Stomach smooth muscle (tissue), 2 donors: ENCODE results near the gene SERPINC1.
"Not testable (repeated sequence)": the region's sequence is repeated elsewhere in the genome, so short reads cannot be mapped to it uniquely, and the experiment has no call there.

Experiments used
- H3K27ac ChIP-seq: one replicate; pipeline ENCODE4 v1.7.0; 2013; ENCODE audit warnings: mild to moderate bottlenecking, low read length, inconsistent platforms
- H3K27me3 ChIP-seq, 2 donors: one replicate each; pipeline ENCODE4 v1.7.0; 2013; ENCODE audit warnings: low read length in 2 of 2; ENCODE audit not compliant: insufficient read depth in 2 of 2, control insufficient read depth in 1 of 2
- H3K36me3 ChIP-seq, 2 donors: one replicate each; pipeline ENCODE4 v1.7.0; 2013; ENCODE audit warnings: low read length in 2 of 2; ENCODE audit not compliant: control insufficient read depth in 2 of 2, insufficient read depth in 2 of 2
- H3K4me1 ChIP-seq: one replicate; pipeline ENCODE4 v1.7.0; 2013; ENCODE audit warnings: low read length; ENCODE audit not compliant: control insufficient read depth, insufficient read depth
- H3K4me3 ChIP-seq, 2 donors: one replicate each; pipeline ENCODE4 v1.7.0; 2013; ENCODE audit warnings: low read length in 2 of 2
- H3K9ac ChIP-seq, 2 donors: one replicate each; pipeline ENCODE4 v1.7.0; 2013; ENCODE audit warnings: low read length in 2 of 2, mild to moderate bottlenecking in 1 of 2
- H3K9me3 ChIP-seq, 2 donors: one replicate each; pipeline ENCODE4 v1.7.0; 2013; ENCODE audit warnings: low read length in 2 of 2; ENCODE audit not compliant: control insufficient read depth in 2 of 2
- donor health status: healthy.
- donor health status: Pancreatic carcinoma.

The SERPINC1 gene

GRCh38 chr1:173894189-173894588 lies 22.9 kb downstream of the SERPINC1 start:
- Histone ChIP-seq H3K27ac (no peak overlapping the region), H3K9me3 (no peaks in the 10 kb centered on the region), H3K27me3 (no peaks in the 10 kb centered on the region), H3K4me1 (no peaks in the 10 kb centered on the region), H3K9ac (no peak overlapping the region), H3K36me3 (no peaks in the 10 kb centered on the region), H3K4me3 (no peak overlapping the region)

GRCh38 chr1:173893611-173894010 lies 23.5 kb downstream of the SERPINC1 start:
- Histone ChIP-seq H3K27ac (no peak overlapping the region), H3K9ac (no peak overlapping the region), H3K36me3 (no peaks in the 10 kb centered on the region), H3K9me3 (no peaks in the 10 kb centered on the region), H3K4me1 (no peaks in the 10 kb centered on the region), H3K27me3 (no peaks in the 10 kb centered on the region), H3K4me3 (no peak overlapping the region)

GRCh38 chr1:173889885-173890284 lies 27.2 kb downstream of the SERPINC1 start:
- Histone ChIP-seq H3K27me3 (no peaks in the 10 kb centered on the region), H3K4me3 (no peak overlapping the region), H3K9ac (no peak overlapping the region), H3K4me1 (no peaks in the 10 kb centered on the region), H3K9me3 (no peaks in the 10 kb centered on the region), H3K36me3 (peaks cover 12 to 15% of the 10 kb centered on the region in 2 donors), H3K27ac (no peak overlapping the region)

GRCh38 chr1:173888749-173889148 lies 28.4 kb downstream of the SERPINC1 start:
- H3K27ac ChIP-seq, result no peak overlapping the region
- peaks cover 12 to 15% of the 10 kb centered on the region in 2 donors for H3K36me3 ChIP-seq
- H3K9ac ChIP-seq, result no peak overlapping the region
- no peaks in the 10 kb centered on the region for H3K9me3 ChIP-seq
- no peaks in the 10 kb centered on the region for H3K27me3 ChIP-seq
- H3K4me1 ChIP-seq, result no peaks in the 10 kb centered on the region
- no peak overlapping the region for H3K4me3 ChIP-seq

- Histone ChIP-seq H3K9ac (no peak overlapping the region), H3K9me3 (no peaks in the 10 kb centered on the region), H3K4me3 (no peak overlapping the region), H3K4me1 (no peaks in the 10 kb centered on the region), H3K27me3 (no peaks in the 10 kb centered on the region), H3K36me3 (peaks cover 12 to 15% of the 10 kb centered on the region in 2 donors), H3K27ac (no peak overlapping the region)
Measured at GRCh38 chr1:173887627-173888026, 29.5 kb downstream of the SERPINC1 start.

- peaks cover 12 to 15% of the 10 kb centered on the region in 2 donors for H3K36me3 ChIP-seq
- H3K9ac ChIP-seq, result no peak overlapping the region
- no peaks in the 10 kb centered on the region for H3K9me3 ChIP-seq
- H3K4me3 ChIP-seq, result no peak overlapping the region
- H3K4me1 ChIP-seq, result no peaks in the 10 kb centered on the region
- H3K27ac ChIP-seq, result no peak overlapping the region
- no peaks in the 10 kb centered on the region for H3K27me3 ChIP-seq
Measured at GRCh38 chr1:173886746-173887611, 30.1 kb downstream of the SERPINC1 start.

GRCh38 chr1:173884701-173885100 lies 32.4 kb downstream of the SERPINC1 start:
- H3K4me1 ChIP-seq, result no peaks in the 10 kb centered on the region
- H3K4me3 ChIP-seq, result no peak overlapping the region
- H3K9ac ChIP-seq, result no peak overlapping the region
- H3K36me3 ChIP-seq, result peaks cover 14 to 15% of the 10 kb centered on the region in 2 donors
- no peaks in the 10 kb centered on the region for H3K9me3 ChIP-seq
- no peak overlapping the region for H3K27ac ChIP-seq
- H3K27me3 ChIP-seq, result no peaks in the 10 kb centered on the region

GRCh38 chr1:173881117-173881516 lies 36.0 kb downstream of the SERPINC1 start:
- H3K9me3 ChIP-seq, H3K4me1 ChIP-seq, H3K27ac ChIP-seq, H3K4me3 ChIP-seq, H3K27me3 ChIP-seq, H3K9ac ChIP-seq: not testable (repeated sequence)
- H3K36me3 ChIP-seq, result peaks cover 10 to 23% of the 10 kb centered on the region in 2 donors

GRCh38 chr1:173878251-173878650 lies 38.9 kb downstream of the SERPINC1 start:
- H3K4me3 ChIP-seq, result no peak overlapping the region
- no peaks in the 10 kb centered on the region for H3K27me3 ChIP-seq
- no peaks in the 10 kb centered on the region for H3K9me3 ChIP-seq
- H3K36me3 ChIP-seq, result peaks cover 8 to 20% of the 10 kb centered on the region in 2 donors
- no peaks in the 10 kb centered on the region for H3K4me1 ChIP-seq
- H3K9ac ChIP-seq, result no peak overlapping the region
- no peak overlapping the region for H3K27ac ChIP-seq

- Histone ChIP-seq H3K27ac (no peak overlapping the region), H3K4me1 (no peaks in the 10 kb centered on the region), H3K27me3 (no peaks in the 10 kb centered on the region), H3K9me3 (no peaks in the 10 kb centered on the region), H3K36me3 (peaks cover 10 to 21% of the 10 kb centered on the region in 2 donors), H3K4me3 (no peak overlapping the region), H3K9ac (no peak overlapping the region)
Measured at GRCh38 chr1:173876732-173877131, 40.4 kb downstream of the SERPINC1 start.

GRCh38 chr1:173871500-173871899 lies 45.6 kb downstream of the SERPINC1 start:
- Histone ChIP-seq H3K4me1 (peaks cover 6% of the 10 kb centered on the region), H3K9ac (no peak overlapping the region), H3K36me3 (peaks cover 14 to 18% of the 10 kb centered on the region in 2 donors), H3K27ac (no peak overlapping the region), H3K27me3 (no peaks in the 10 kb centered on the region), H3K4me3 (no peak overlapping the region), H3K9me3 (no peaks in the 10 kb centered on the region)
